HEK293 (cell line): ENCODE results near the gene PTTG1.

Experiments
- GLIS1 ChIP-seq: fragments of 450-650 bp; formaldehyde crosslinking; IDR thresholded peaks from 2 replicates; pipeline ENCODE4 v1.5.1; 2016; ENCODE audit warnings: missing biosample characterization, missing genetic modification characterization
- SCRT2 ChIP-seq: fragments of 450-650 bp; formaldehyde crosslinking; IDR thresholded peaks from 2 replicates; pipeline ENCODE4 v1.5.1; 2016; ENCODE audit warnings: missing biosample characterization, missing genetic modification characterization
- SETDB1 ChIP-seq: IDR thresholded peaks from one replicate; pipeline ENCODE4 v1.6.1; 2017; ENCODE audit warnings: mild to moderate bottlenecking, low read length, moderate library complexity, mixed read lengths; ENCODE audit not compliant: insufficient read length
- ZBTB20 ChIP-seq: fragments of 450-650 bp; formaldehyde crosslinking; IDR thresholded peaks from 2 replicates; pipeline ENCODE4 v1.5.1; 2016; ENCODE audit warnings: missing biosample characterization, missing genetic modification characterization
- ZFP3 ChIP-seq: fragments of 450-650 bp; formaldehyde crosslinking; IDR thresholded peaks from 2 replicates; pipeline ENCODE4 v1.5.1; 2016; ENCODE audit warnings: low read depth, missing biosample characterization, missing genetic modification characterization
- ZNF146 ChIP-seq: fragments of 450-650 bp; formaldehyde crosslinking; IDR thresholded peaks from 2 replicates; pipeline ENCODE4 v1.5.1; 2016; ENCODE audit warnings: missing biosample characterization, missing genetic modification characterization
- ZNF155 ChIP-seq: fragments of 450-650 bp; formaldehyde crosslinking; IDR thresholded peaks from 2 replicates; pipeline ENCODE4 v1.5.1; 2016; ENCODE audit warnings: missing biosample characterization, missing genetic modification characterization
- ZNF16 ChIP-seq: fragments of 450-650 bp; formaldehyde crosslinking; IDR thresholded peaks from 2 replicates; pipeline ENCODE4 v1.5.1; 2016; ENCODE audit warnings: low read depth, missing biosample characterization, missing genetic modification characterization
- ZNF202 ChIP-seq: fragments of 450-650 bp; formaldehyde crosslinking; IDR thresholded peaks from 2 replicates; pipeline ENCODE4 v1.5.1; 2016; ENCODE audit warnings: missing biosample characterization, missing genetic modification characterization, borderline replicate concordance
- ZNF510 ChIP-seq: fragments of 450-650 bp; formaldehyde crosslinking; IDR thresholded peaks from 2 replicates; pipeline ENCODE4 v1.5.1; 2018; ENCODE audit warnings: mild to moderate bottlenecking, missing genetic modification characterization, missing biosample characterization; ENCODE audit not compliant: insufficient replicate concordance
- ZNF571 ChIP-seq: fragments of 450-650 bp; formaldehyde crosslinking; IDR thresholded peaks from 2 replicates; pipeline ENCODE4 v1.5.0; 2017; ENCODE audit warnings: missing biosample characterization, missing genetic modification characterization
- ZNF658 ChIP-seq: fragments of 450-650 bp; formaldehyde crosslinking; IDR thresholded peaks from 2 replicates; pipeline ENCODE4; 2016; ENCODE audit warnings: missing biosample characterization, missing genetic modification characterization
- ZNF747 ChIP-seq: fragments of 450-650 bp; formaldehyde crosslinking; IDR thresholded peaks from 2 replicates; pipeline ENCODE4 v1.5.1; 2016; ENCODE audit warnings: missing biosample characterization, missing genetic modification characterization
- ZXDB ChIP-seq: fragments of 450-650 bp; formaldehyde crosslinking; IDR thresholded peaks from 2 replicates; pipeline ENCODE4 v1.5.1; 2016; ENCODE audit warnings: missing biosample characterization, missing genetic modification characterization
- TF ChIP-seq, protein P1 (sequence below): fragments of 450-650 bp; formaldehyde crosslinking; IDR thresholded peaks from 2 replicates; pipeline ENCODE4 v1.5.1; 2016; ENCODE audit warnings: missing biosample characterization, missing genetic modification characterization, low read depth
- TF ChIP-seq, protein P2 (sequence below): fragments of 450-650 bp; formaldehyde crosslinking; IDR thresholded peaks from 2 replicates; pipeline ENCODE4 v1.5.1; 2016; ENCODE audit warnings: missing biosample characterization, missing genetic modification characterization
- TF ChIP-seq, protein P3 (sequence below): fragments of 450-650 bp; formaldehyde crosslinking; IDR thresholded peaks from 2 replicates; pipeline ENCODE4 v1.5.1; 2016; ENCODE audit warnings: missing biosample characterization, missing genetic modification characterization
- TF ChIP-seq, protein P4 (sequence below): fragments of 450-650 bp; formaldehyde crosslinking; IDR thresholded peaks from 2 replicates; pipeline ENCODE4 v1.5.1; 2016; ENCODE audit warnings: missing biosample characterization, missing genetic modification characterization
- TF ChIP-seq, protein P5 (sequence below): fragments of 450-650 bp; formaldehyde crosslinking; IDR thresholded peaks from 2 replicates; pipeline ENCODE4 v1.5.1; 2016; ENCODE audit warnings: missing biosample characterization, missing genetic modification characterization
- TF ChIP-seq, protein P6 (sequence below): fragments of 450-650 bp; formaldehyde crosslinking; IDR thresholded peaks from 2 replicates; pipeline ENCODE4 v1.5.1; 2016; ENCODE audit warnings: missing biosample characterization, missing genetic modification characterization
- TF ChIP-seq, protein P7 (sequence below): fragments of 450-650 bp; formaldehyde crosslinking; IDR thresholded peaks from 2 replicates; pipeline ENCODE4 v1.5.1; 2016; ENCODE audit warnings: missing biosample characterization, missing genetic modification characterization, borderline replicate concordance
- TF ChIP-seq, protein P8 (sequence below): fragments of 450-650 bp; formaldehyde crosslinking; IDR thresholded peaks from 2 replicates; pipeline ENCODE4 v1.5.1; 2016; ENCODE audit warnings: missing biosample characterization, missing genetic modification characterization
- TF ChIP-seq, protein P9 (sequence below): fragments of 450-650 bp; formaldehyde crosslinking; IDR thresholded peaks from 2 replicates; pipeline ENCODE4 v1.5.1; 2016; ENCODE audit warnings: missing biosample characterization, missing genetic modification characterization, borderline replicate concordance

Gene PTTG1

DNA sequence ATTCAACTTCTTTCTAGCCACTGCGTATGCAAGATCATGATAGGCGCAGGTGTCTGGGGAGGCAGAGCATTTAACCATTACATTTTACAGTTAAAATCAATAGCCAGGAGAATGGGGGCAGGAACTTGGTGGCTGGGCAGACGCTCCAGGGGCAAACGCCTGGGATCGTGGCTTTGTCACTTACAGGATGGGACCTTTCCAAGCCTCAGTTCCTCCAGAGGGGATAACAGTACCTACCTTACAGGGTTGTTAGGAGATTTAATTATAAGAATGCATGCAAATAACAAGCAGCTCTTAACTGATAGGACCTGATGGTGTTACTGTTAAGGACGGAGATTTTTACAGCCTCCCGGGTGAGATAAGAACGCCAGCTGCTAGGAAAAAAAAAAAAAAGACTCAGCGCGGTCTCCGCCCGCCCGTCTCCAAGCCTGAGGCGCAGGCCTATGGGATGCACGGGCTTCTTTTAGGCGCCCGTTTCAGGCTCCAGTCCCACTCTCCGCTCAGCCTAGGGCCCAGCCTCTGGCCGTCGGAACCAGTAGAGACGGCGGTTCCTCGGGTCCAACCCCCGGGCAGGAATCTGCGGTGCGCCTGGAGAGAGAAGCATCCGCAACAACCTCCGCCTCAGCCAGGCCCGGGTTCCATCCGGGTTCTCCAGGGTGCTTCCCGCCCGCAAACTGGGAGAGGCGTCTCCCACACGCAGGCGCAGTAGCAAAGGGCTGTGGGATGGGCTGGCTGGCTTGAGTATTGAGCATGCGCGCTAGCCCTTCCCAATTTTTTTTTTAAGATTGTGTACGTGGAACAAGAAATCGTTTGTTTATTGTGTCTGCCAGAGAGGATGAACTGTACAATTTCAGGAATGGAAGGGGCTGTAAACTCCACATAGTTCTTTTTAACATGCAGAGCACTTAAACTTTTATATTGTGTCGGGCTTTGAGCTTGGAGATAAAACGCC lies 22.0 kb upstream of the PTTG1 start, which contains the start of gene FAM200C (continued):
- TF ChIP-seq GLIS1 (tag by site-specific recombination) = 0 out of 2 replicates have a peak, but pooled peaks have one; percentile 9
- TF ChIP-seq, protein P1, sequence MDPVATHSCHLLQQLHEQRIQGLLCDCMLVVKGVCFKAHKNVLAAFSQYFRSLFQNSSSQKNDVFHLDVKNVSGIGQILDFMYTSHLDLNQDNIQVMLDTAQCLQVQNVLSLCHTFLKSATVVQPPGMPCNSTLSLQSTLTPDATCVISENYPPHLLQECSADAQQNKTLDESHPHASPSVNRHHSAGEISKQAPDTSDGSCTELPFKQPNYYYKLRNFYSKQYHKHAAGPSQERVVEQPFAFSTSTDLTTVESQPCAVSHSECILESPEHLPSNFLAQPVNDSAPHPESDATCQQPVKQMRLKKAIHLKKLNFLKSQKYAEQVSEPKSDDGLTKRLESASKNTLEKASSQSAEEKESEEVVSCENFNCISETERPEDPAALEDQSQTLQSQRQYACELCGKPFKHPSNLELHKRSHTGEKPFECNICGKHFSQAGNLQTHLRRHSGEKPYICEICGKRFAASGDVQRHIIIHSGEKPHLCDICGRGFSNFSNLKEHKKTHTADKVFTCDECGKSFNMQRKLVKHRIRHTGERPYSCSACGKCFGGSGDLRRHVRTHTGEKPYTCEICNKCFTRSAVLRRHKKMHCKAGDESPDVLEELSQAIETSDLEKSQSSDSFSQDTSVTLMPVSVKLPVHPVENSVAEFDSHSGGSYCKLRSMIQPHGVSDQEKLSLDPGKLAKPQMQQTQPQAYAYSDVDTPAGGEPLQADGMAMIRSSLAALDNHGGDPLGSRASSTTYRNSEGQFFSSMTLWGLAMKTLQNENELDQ (tag by site-specific recombination) = no peak
- TF ChIP-seq, protein P2, sequence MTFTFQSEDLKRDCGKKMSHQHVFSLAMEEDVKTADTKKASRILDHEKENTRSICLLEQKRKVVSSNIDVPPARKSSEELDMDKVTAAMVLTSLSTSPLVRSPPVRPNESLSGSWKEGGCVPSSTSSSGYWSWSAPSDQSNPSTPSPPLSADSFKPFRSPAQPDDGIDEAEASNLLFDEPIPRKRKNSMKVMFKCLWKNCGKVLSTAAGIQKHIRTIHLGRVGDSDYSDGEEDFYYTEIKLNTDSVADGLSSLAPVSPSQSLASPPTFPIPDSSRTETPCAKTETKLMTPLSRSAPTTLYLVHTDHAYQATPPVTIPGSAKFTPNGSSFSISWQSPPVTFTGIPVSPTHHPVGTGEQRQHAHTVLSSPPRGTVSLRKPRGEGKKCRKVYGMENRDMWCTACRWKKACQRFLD = no peak
- TF ChIP-seq ZNF510 (tag by site-specific recombination) = no peak
- TF ChIP-seq, protein P3, sequence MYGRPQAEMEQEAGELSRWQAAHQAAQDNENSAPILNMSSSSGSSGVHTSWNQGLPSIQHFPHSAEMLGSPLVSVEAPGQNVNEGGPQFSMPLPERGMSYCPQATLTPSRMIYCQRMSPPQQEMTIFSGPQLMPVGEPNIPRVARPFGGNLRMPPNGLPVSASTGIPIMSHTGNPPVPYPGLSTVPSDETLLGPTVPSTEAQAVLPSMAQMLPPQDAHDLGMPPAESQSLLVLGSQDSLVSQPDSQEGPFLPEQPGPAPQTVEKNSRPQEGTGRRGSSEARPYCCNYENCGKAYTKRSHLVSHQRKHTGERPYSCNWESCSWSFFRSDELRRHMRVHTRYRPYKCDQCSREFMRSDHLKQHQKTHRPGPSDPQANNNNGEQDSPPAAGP (tag by site-specific recombination) = peak; percentile 49; the same call in 1 of the 2 replicates
- no peak for TF ChIP-seq SETDB1
- TF ChIP-seq SCRT2 (tag by site-specific recombination) = no peak
- no peak for TF ChIP-seq ZNF571 (tag by site-specific recombination)
- TF ChIP-seq, protein P4, sequence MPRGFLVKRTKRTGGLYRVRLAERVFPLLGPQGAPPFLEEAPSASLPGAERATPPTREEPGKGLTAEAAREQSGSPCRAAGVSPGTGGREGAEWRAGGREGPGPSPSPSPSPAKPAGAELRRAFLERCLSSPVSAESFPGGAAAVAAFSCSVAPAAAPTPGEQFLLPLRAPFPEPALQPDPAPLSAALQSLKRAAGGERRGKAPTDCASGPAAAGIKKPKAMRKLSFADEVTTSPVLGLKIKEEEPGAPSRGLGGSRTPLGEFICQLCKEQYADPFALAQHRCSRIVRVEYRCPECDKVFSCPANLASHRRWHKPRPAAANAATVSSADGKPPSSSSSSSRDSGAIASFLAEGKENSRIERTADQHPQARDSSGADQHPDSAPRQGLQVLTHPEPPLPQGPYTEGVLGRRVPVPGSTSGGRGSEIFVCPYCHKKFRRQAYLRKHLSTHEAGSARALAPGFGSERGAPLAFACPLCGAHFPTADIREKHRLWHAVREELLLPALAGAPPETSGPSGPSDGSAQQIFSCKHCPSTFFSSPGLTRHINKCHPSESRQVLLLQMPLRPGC (tag by site-specific recombination) = 0 out of 2 replicates have a peak, but pooled peaks have one; percentile 47
- TF ChIP-seq, protein P5, sequence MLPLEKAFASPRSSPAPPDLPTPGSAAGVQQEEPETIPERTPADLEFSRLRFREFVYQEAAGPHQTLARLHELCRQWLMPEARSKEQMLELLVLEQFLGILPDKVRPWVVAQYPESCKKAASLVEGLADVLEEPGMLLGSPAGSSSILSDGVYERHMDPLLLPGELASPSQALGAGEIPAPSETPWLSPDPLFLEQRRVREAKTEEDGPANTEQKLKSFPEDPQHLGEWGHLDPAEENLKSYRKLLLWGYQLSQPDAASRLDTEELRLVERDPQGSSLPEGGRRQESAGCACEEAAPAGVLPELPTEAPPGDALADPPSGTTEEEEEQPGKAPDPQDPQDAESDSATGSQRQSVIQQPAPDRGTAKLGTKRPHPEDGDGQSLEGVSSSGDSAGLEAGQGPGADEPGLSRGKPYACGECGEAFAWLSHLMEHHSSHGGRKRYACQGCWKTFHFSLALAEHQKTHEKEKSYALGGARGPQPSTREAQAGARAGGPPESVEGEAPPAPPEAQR (tag by site-specific recombination) = no peak
- TF ChIP-seq, protein P6, sequence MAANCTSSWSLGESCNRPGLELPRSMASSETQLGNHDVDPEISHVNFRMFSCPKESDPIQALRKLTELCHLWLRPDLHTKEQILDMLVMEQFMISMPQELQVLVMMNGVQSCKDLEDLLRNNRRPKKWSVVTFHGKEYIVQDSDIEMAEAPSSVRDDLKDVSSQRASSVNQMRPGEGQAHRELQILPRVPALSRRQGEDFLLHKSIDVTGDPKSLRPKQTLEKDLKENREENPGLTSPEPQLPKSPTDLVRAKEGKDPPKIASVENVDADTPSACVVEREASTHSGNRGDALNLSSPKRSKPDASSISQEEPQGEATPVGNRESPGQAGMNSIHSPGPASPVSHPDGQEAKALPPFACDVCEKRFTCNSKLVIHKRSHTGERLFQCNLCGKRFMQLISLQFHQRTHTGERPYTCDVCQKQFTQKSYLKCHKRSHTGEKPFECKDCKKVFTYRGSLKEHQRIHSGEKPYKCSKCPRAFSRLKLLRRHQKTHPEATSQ (tag by site-specific recombination) = no peak
- no peak for TF ChIP-seq ZNF16 (tag by site-specific recombination)
- peak; percentile 88 for TF ChIP-seq ZBTB20 (tag by site-specific recombination)
- peak; percentile 95 for TF ChIP-seq ZXDB (tag by site-specific recombination)
- TF ChIP-seq, protein P7, sequence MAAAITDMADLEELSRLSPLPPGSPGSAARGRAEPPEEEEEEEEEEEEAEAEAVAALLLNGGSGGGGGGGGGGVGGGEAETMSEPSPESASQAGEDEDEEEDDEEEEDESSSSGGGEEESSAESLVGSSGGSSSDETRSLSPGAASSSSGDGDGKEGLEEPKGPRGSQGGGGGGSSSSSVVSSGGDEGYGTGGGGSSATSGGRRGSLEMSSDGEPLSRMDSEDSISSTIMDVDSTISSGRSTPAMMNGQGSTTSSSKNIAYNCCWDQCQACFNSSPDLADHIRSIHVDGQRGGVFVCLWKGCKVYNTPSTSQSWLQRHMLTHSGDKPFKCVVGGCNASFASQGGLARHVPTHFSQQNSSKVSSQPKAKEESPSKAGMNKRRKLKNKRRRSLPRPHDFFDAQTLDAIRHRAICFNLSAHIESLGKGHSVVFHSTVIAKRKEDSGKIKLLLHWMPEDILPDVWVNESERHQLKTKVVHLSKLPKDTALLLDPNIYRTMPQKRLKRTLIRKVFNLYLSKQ (tag by site-specific recombination) = no peak
- TF ChIP-seq ZNF155 (tag by site-specific recombination) = no peak
- TF ChIP-seq ZNF146 (tag by site-specific recombination) = 0 out of 2 replicates have a peak, but pooled peaks have one; percentile 14
- TF ChIP-seq, protein P8, sequence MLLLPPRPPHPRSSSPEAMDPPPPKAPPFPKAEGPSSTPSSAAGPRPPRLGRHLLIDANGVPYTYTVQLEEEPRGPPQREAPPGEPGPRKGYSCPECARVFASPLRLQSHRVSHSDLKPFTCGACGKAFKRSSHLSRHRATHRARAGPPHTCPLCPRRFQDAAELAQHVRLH (tag by site-specific recombination) = peak; percentile 74; the same call in 1 of the 2 replicates
- no peak for TF ChIP-seq ZNF202 (tag by site-specific recombination)
- TF ChIP-seq ZNF658 = no peak
- TF ChIP-seq ZFP3 = no peak
- no peak for TF ChIP-seq ZNF747 (tag by site-specific recombination)
- TF ChIP-seq, protein P9, sequence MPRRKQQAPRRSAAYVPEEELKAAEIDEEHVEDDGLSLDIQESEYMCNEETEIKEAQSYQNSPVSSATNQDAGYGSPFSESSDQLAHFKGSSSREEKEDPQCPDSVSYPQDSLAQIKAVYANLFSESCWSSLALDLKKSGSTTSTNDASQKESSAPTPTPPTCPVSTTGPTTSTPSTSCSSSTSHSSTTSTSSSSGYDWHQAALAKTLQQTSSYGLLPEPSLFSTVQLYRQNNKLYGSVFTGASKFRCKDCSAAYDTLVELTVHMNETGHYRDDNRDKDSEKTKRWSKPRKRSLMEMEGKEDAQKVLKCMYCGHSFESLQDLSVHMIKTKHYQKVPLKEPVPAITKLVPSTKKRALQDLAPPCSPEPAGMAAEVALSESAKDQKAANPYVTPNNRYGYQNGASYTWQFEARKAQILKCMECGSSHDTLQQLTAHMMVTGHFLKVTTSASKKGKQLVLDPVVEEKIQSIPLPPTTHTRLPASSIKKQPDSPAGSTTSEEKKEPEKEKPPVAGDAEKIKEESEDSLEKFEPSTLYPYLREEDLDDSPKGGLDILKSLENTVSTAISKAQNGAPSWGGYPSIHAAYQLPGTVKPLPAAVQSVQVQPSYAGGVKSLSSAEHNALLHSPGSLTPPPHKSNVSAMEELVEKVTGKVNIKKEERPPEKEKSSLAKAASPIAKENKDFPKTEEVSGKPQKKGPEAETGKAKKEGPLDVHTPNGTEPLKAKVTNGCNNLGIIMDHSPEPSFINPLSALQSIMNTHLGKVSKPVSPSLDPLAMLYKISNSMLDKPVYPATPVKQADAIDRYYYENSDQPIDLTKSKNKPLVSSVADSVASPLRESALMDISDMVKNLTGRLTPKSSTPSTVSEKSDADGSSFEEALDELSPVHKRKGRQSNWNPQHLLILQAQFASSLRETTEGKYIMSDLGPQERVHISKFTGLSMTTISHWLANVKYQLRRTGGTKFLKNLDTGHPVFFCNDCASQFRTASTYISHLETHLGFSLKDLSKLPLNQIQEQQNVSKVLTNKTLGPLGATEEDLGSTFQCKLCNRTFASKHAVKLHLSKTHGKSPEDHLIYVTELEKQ = no peak
